Liver (tissue), 9 donors: Measurements from ENCODE around the gene TWNK. TPM values are rescaled to one million over a fixed set of nuclear protein-coding genes. Genes with fewer than 3 reads are reported as not detected.

Experiments
- DNase-seq: peaks from one replicate; pipeline ENCODE4 v3.0.0-alpha.2; 2017; ENCODE audit warnings: low spot score
- H3K27ac ChIP-seq, 2 donors: one replicate each; pipeline ENCODE4 v1.7.0; 2013; ENCODE audit warnings: inconsistent platforms in 2 of 2, low read length in 2 of 2, control low read depth in 1 of 2, low read depth in 1 of 2, mild to moderate bottlenecking in 1 of 2
- H3K27me3 ChIP-seq, 4 donors: one replicate each; pipeline versions ENCODE4 v1.6.1 to v1.7.0; 2013; ENCODE audit warnings: low read length in 3 of 4, inconsistent platforms in 1 of 4, mild to moderate bottlenecking in 1 of 4, moderate library complexity in 1 of 4; ENCODE audit not compliant: control insufficient read depth in 4 of 4, insufficient read depth in 4 of 4
- H3K36me3 ChIP-seq, 4 donors: one replicate each; pipeline versions ENCODE4 v1.6.1 to v1.7.0; 2013; ENCODE audit warnings: low read length in 3 of 4, mild to moderate bottlenecking in 3 of 4, low read depth in 1 of 4, moderate library complexity in 1 of 4; ENCODE audit not compliant: control insufficient read depth in 4 of 4, insufficient read depth in 3 of 4
- H3K4me1 ChIP-seq, 4 donors: one replicate each; pipeline versions ENCODE4 v1.6.1 to v1.7.0; 2013; ENCODE audit warnings: low read length in 3 of 4, mild to moderate bottlenecking in 3 of 4, moderate library complexity in 1 of 4; ENCODE audit not compliant: control insufficient read depth in 4 of 4, insufficient read depth in 4 of 4
- H3K4me3 ChIP-seq, 3 donors: one replicate each; pipeline versions ENCODE4 v1.6.1 to v1.7.0; 2013; ENCODE audit warnings: low read length in 3 of 3, control low read depth in 1 of 3, low read depth in 1 of 3, mild to moderate bottlenecking in 1 of 3
- H3K9ac ChIP-seq, 2 donors: one replicate each; pipeline ENCODE4 v1.7.0; 2013; ENCODE audit warnings: low read length in 2 of 2, mild to moderate bottlenecking in 2 of 2, moderate library complexity in 2 of 2, control low read depth in 1 of 2, low read depth in 1 of 2
- H3K9me3 ChIP-seq, 4 donors: one replicate each; pipeline versions ENCODE4 v1.6.1 to v1.7.0; 2013; ENCODE audit warnings: low read length in 3 of 4; ENCODE audit not compliant: control insufficient read depth in 4 of 4
- ATF3 ChIP-seq: IDR thresholded peaks from 2 replicates; pipeline ENCODE4 v1.6.1; 2016; ENCODE audit warnings: antibody characterized with exemption
- EGR1 ChIP-seq, 2 donors: IDR thresholded peaks; 2 replicates each; pipeline ENCODE4 v1.6.1; 2016 to 2018; ENCODE audit warnings: antibody characterized with exemption in 2 of 2, low read depth in 2 of 2
- FOXA1 ChIP-seq: IDR thresholded peaks from 2 replicates; pipeline ENCODE4 v1.6.1; 2016; ENCODE audit warnings: antibody characterized with exemption
- HNF4A ChIP-seq, 2 donors: conservative IDR thresholded peaks; 2 replicates each; pipeline ENCODE4 v1.6.1; 2016; ENCODE audit warnings: antibody characterized with exemption in 2 of 2, mild to moderate bottlenecking in 2 of 2
- JUND ChIP-seq, 2 donors: IDR thresholded peaks; 2 replicates each; pipeline ENCODE4 v1.6.1; 2016; ENCODE audit warnings: antibody characterized with exemption in 2 of 2
- MAX ChIP-seq: IDR thresholded peaks from 2 replicates; pipeline ENCODE4 v1.6.1; 2016; ENCODE audit warnings: antibody characterized with exemption
- NR2F2 ChIP-seq: IDR thresholded peaks from 2 replicates; pipeline ENCODE4 v1.6.1; 2016; ENCODE audit warnings: antibody characterized with exemption
- RAD21 ChIP-seq, 2 donors: IDR thresholded peaks; 2 replicates each; pipeline ENCODE4 v1.6.1; 2016; ENCODE audit warnings: antibody characterized with exemption in 2 of 2, mild to moderate bottlenecking in 2 of 2
- REST ChIP-seq: IDR thresholded peaks from 2 replicates; pipeline ENCODE4 v1.6.1; 2016; ENCODE audit warnings: antibody characterized with exemption, mild to moderate bottlenecking
- RXRA ChIP-seq, 2 donors: IDR thresholded peaks; 2 replicates each; pipeline ENCODE4 v1.6.1; 2017 to 2018; ENCODE audit warnings: antibody characterized with exemption in 2 of 2, mild to moderate bottlenecking in 1 of 2
- SP1 ChIP-seq: IDR thresholded peaks from 2 replicates; pipeline ENCODE4 v1.6.1; 2018; ENCODE audit warnings: antibody characterized with exemption, mild to moderate bottlenecking
- TAF1 ChIP-seq: conservative IDR thresholded peaks from 2 replicates; pipeline ENCODE4 v1.6.1; 2016; ENCODE audit warnings: antibody characterized with exemption, mild to moderate bottlenecking
- YY1 ChIP-seq: IDR thresholded peaks from 2 replicates; pipeline ENCODE4 v1.6.1; 2016; ENCODE audit warnings: antibody characterized with exemption, mild to moderate bottlenecking
- ZBTB33 ChIP-seq: IDR thresholded peaks from 2 replicates; pipeline ENCODE4 v1.6.1; 2016; ENCODE audit warnings: antibody characterized with exemption
- WGBS: extraction: QIAGEN DNeasy Blood & Tissue Kit; methylation state at CpG from one replicate; pipeline ENCODE4 v1.1.7; 2013; 5-methylcytosine and 5-hydroxymethylcytosine counted together
- polyA plus RNA-seq, 2 donors: library from polyadenylated mRNA; stranded (reverse) in 1 of 2; unstranded in 1 of 2; fragments of 200-250 nt in 1 of 2; fragments of >200 nt in 1 of 2; fragmentation: Nextera tagmentation in 1 of 2; extraction: Ambion mirVana in 1 of 2; gene quantifications; one replicate each; pipeline versions ENCODE4 v1.2.1 to v1.2.3, GENCODE V29; 2013 to 2015
- total RNA-seq, 2 donors: library from RNA; depleted of rRNA; stranded (reverse); fragments of >200 nt; gene quantifications; one replicate each; pipeline ENCODE4 v1.2.3, GENCODE V29; 2014
- donor health status: healthy.
- donor health status: healthy.
- donor health status: healthy.
- donor health status: healthy.
- donor health status: healthy.

TWNK gene
- total and polyA plus RNA-seq, 4 donors: 1.6 to 6.2 (median 4.4) TPM

GRCh38 chr10:100976906-100977305 lies 10.4 kb upstream of the TWNK start:
- no peak overlapping the region for H3K4me3 ChIP-seq
- peak; percentile 6 for DNase-seq
- H3K27me3 ChIP-seq: no peaks in the 10 kb centered on the region
- H3K4me1 ChIP-seq: peaks cover 9 to 15% (median 12%) of the 10 kb centered on the region in 4 donors
- 92% methylated on average over 3 of the region's 3 CpGs for whole genome bisulfite sequencing
- no peak overlapping the region for H3K27ac ChIP-seq
- TF ChIP-seq NR2F2 (no peak), SP1 (no peak), MAX (no peak), RXRA (IDR thresholded peaks at IDR 0.05) (no peak), RAD21 (IDR thresholded peaks at IDR 0.05) (no peak), JUND (IDR thresholded peaks at IDR 0.05) (no peak), EGR1 (IDR thresholded peaks at IDR 0.05; ENCODE audit: low read depth in 2 of 2) (no peak), YY1 (no peak)
- H3K9me3 ChIP-seq: no peaks in the 10 kb centered on the region
- no peak overlapping the region for H3K9ac ChIP-seq
- peaks cover 6 to 50% (median 28%) of the 10 kb centered on the region in 4 donors for H3K36me3 ChIP-seq

- TF ChIP-seq SP1 (no peak), EGR1 (IDR thresholded peaks at IDR 0.05; ENCODE audit: low read depth in 2 of 2) (no peak), TAF1 (no peak), ATF3 (no peak), YY1 (no peak), RAD21 (IDR thresholded peaks at IDR 0.05) (no peak), HNF4A (conservative IDR thresholded peaks at IDR 0.05) (no peak), RXRA (IDR thresholded peaks at IDR 0.05) (no peak), REST (no peak), FOXA1 (no peak), NR2F2 (no peak), ZBTB33 (no peak)
- DNase-seq: peak; percentile 1
- peaks cover 6 to 53% (median 28%) of the 10 kb centered on the region in 4 donors for H3K36me3 ChIP-seq
These were observed 9.9 kb upstream of the TWNK start for GRCh38 chr10:100977436-100977835.

More at GRCh38 chr10:100977436-100977835, 9.9 kb upstream of the TWNK start:
- WGBS: 88% methylated on average over 6 of the region's 6 CpGs
- H3K9me3 ChIP-seq: no peaks in the 10 kb centered on the region
- H3K27ac ChIP-seq: no peak overlapping the region
- no peaks in the 10 kb centered on the region for H3K27me3 ChIP-seq
- H3K4me3 ChIP-seq: no peak overlapping the region
- H3K4me1 ChIP-seq: peaks cover 4 to 10% (median 7%) of the 10 kb centered on the region in 4 donors
- no peak overlapping the region for H3K9ac ChIP-seq
